Measurements from ENCODE around the gene SEC62. TPM values are rescaled to one million over a fixed set of nuclear protein-coding genes. Genes with fewer than 3 reads are reported as not detected.
"Not testable (repeated sequence)": the region's sequence is repeated elsewhere in the genome, so short reads cannot be mapped to it uniquely, and the experiment has no call there.

Gene SEC62
- total RNA-seq, 1 experiment from 2014 or later: 51.2 TPM

- H3K27ac Mint-ChIP-seq; DNase-seq (ENCODE audit: low spot score); H3K36me3 Mint-ChIP-seq; H3K4me3 Mint-ChIP-seq; H3K27me3 Mint-ChIP-seq (ENCODE audit: low read depth); ATAC-seq; H3K4me1 Mint-ChIP-seq; H3K9me3 Mint-ChIP-seq; POLR2A ChIA-PET: not testable (repeated sequence)
- CTCF ChIA-PET: interaction anchor here (1.6 kb wide), 1 partner anchor 60 kb away, joined by 6 read pairs; no protein-coding TSS in a partner anchor
Observed at GRCh38 chr3:170019306-170019705, 52.7 kb downstream of the SEC62 start.

- Mint-ChIP-seq H3K27me3 (ENCODE audit: low read depth) (no peaks in the 10 kb centered on the region), H3K4me3 (no peak overlapping the region), H3K4me1 (no peaks in the 10 kb centered on the region), H3K27ac (no peak overlapping the region), H3K36me3 (no peaks in the 10 kb centered on the region), H3K9me3 (no peaks in the 10 kb centered on the region)
- DNase-seq (ENCODE audit: low spot score): no peak
- TF ChIP-seq ZNF671 (CRISPR knock-in tag; IDR thresholded peaks at IDR 0.05) (no peak), ATF1 (CRISPR knock-in tag; IDR thresholded peaks at IDR 0.05) (no peak)
- ChIA-PET POLR2A (no interaction called here), CTCF (interaction anchor here (0.5 to 2.0 kb wide), 9 partner anchors 13 to 469 kb away, joined by 3 to 9 read pairs (median 3); partner anchors contain the start of gene ACTRT3)
- ATAC-seq: peak; percentile 77
Observed at GRCh38 chr3:170021083-170021482, 54.5 kb downstream of the SEC62 start.

- CTCF ChIA-PET: interaction anchor here (1.2 kb wide), 1 partner anchor 83 kb away, joined by 3 read pairs; no protein-coding TSS in a partner anchor
- DNase-seq (ENCODE audit: low spot score) (no peak), ATAC-seq (no peak)
- Mint-ChIP-seq H3K4me1 (no peaks in the 10 kb centered on the region), H3K9me3 (no peaks in the 10 kb centered on the region), H3K27ac (no peak overlapping the region), H3K36me3 (no peaks in the 10 kb centered on the region), H3K27me3 (ENCODE audit: low read depth) (no peaks in the 10 kb centered on the region), H3K4me3 (no peak overlapping the region)
- TF ChIP-seq ZBTB21 (CRISPR knock-in tag; IDR thresholded peaks at IDR 0.05; ENCODE audit: borderline replicate concordance) (no peak), SOX15 (CRISPR knock-in tag; IDR thresholded peaks at IDR 0.05) (no peak)
- POLR2A ChIA-PET: no interaction called here
Observed at GRCh38 chr3:170022336-170022735, 55.7 kb downstream of the SEC62 start.

- CTCF ChIA-PET: no interaction called here
- no peaks in the 10 kb centered on the region for H3K27me3 Mint-ChIP-seq (ENCODE audit: low read depth)
- no peak for DNase-seq (ENCODE audit: low spot score)
- H3K4me3 Mint-ChIP-seq: no peak overlapping the region
- POLR2A ChIA-PET: no interaction called here
- H3K27ac Mint-ChIP-seq: no peak overlapping the region
- no peaks in the 10 kb centered on the region for H3K4me1 Mint-ChIP-seq
- no peak for ATAC-seq
- no peaks in the 10 kb centered on the region for H3K9me3 Mint-ChIP-seq
- H3K36me3 Mint-ChIP-seq: no peaks in the 10 kb centered on the region
- TF ChIP-seq E2F1 (CRISPR knock-in tag; IDR thresholded peaks at IDR 0.05) (no peak), MYBL2 (CRISPR knock-in tag; IDR thresholded peaks at IDR 0.05) (no peak), ATF6 (CRISPR knock-in tag; IDR thresholded peaks at IDR 0.05) (no peak), ZMAT4 (CRISPR knock-in tag; IDR thresholded peaks at IDR 0.05) (no peak), FOXP1 (CRISPR knock-in tag; IDR thresholded peaks at IDR 0.05; ENCODE audit: borderline replicate concordance) (no peak), STAT6 (CRISPR knock-in tag; conservative IDR thresholded peaks at IDR 0.05; ENCODE audit: low read depth) (no peak), ESRRA (CRISPR knock-in tag; IDR thresholded peaks at IDR 0.05; ENCODE audit: borderline replicate concordance) (no peak), ZNF671 (CRISPR knock-in tag; IDR thresholded peaks at IDR 0.05) (no peak), IRF1 (CRISPR knock-in tag; IDR thresholded peaks at IDR 0.05) (no peak), NFATC4 (CRISPR knock-in tag; IDR thresholded peaks at IDR 0.05) (no peak), SMAD3 (CRISPR knock-in tag; IDR thresholded peaks at IDR 0.05; ENCODE audit: borderline replicate concordance) (no peak), EMX1 (CRISPR knock-in tag; IDR thresholded peaks at IDR 0.05) (no peak), CREB1 (CRISPR knock-in tag; IDR thresholded peaks at IDR 0.05) (no peak), OVOL2 (CRISPR knock-in tag; IDR thresholded peaks at IDR 0.05; ENCODE audit: borderline replicate concordance) (no peak), TCF7 (CRISPR knock-in tag; IDR thresholded peaks at IDR 0.05; ENCODE audit: low read depth) (no peak), USF2 (CRISPR knock-in tag; IDR thresholded peaks at IDR 0.05) (no peak), PRRX2 (CRISPR knock-in tag; IDR thresholded peaks at IDR 0.05) (no peak), NFYB (CRISPR knock-in tag; conservative IDR thresholded peaks at IDR 0.05; ENCODE audit: low read depth) (no peak), CBFB (CRISPR knock-in tag; IDR thresholded peaks at IDR 0.05; ENCODE audit: low read depth) (no peak)
Observed at GRCh38 chr3:170023165-170023564, 56.6 kb downstream of the SEC62 start.

Measured in WTC11 (cell line).